ENCODE measurements around the gene SND1.

DNA sequence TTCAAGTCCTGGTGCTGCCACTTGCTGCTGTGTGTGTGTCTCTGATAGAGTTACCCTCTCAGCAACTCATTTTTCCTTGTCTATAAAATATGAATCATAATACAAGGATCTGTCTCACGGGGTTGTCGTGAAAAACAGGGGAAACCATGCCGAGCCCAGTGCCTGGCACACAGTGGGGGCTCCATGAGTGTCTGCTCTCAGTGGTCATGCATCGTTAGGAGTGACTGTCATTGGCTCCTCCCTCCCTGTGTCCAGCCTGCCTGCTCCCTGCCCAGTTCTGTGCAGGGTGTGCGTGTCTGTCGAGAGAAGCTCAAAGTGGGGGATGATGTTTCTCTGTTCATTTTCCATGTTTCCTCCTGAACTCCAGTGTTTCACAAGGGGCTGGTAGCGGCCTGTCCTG, 462.8 kb downstream of the SND1 start:
- TF ChIP-seq CTCF (IDR thresholded peaks at IDR 0.05; ENCODE audit: low read depth, low read length, missing input control) = no peak
- no peak for TF ChIP-seq TAF1 (conservative IDR thresholded peaks at IDR 0.05)
- TF ChIP-seq HNF4G (IDR thresholded peaks at IDR 0.05) = no peak
- TF ChIP-seq RXRA (IDR thresholded peaks at IDR 0.05) = no peak
- no peak for TF ChIP-seq FOXA1 (IDR thresholded peaks at IDR 0.05)
- TF ChIP-seq, protein P1, sequence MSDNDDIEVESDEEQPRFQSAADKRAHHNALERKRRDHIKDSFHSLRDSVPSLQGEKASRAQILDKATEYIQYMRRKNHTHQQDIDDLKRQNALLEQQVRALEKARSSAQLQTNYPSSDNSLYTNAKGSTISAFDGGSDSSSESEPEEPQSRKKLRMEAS (IDR thresholded peaks at IDR 0.05) = no peak
- TF ChIP-seq REST (IDR thresholded peaks at IDR 0.05) = no peak
- no peak for TF ChIP-seq EGR1 (IDR thresholded peaks at IDR 0.05; ENCODE audit: low read depth in 2 of 2)

Data from liver (tissue), 3 donors.